ENCODE results near the gene DDIAS. TPM values are rescaled to one million over a fixed set of nuclear protein-coding genes. Genes with fewer than 3 reads are reported as not detected.
A peak's percentile ranks its signal among the peaks of the same experiment; 100 is the strongest.

Gene DDIAS
- total RNA-seq, 4 donors from 2014 or later, result 0.17 to 1.6 (median 0.52) TPM; not detected in 1

- Histone ChIP-seq H3K9me3 (no peaks in the 10 kb centered on the region), H3K4me3 (no peak overlapping the region), H3K27me3 (no peaks in the 10 kb centered on the region), H3K36me3 (no peaks in the 10 kb centered on the region), H3K4me1 (peaks cover 9 to 44% (median 25%) of the 10 kb centered on the region in 4 donors), H3K27ac (replicated peaks in 1 of 4) (no peak overlapping the region)
- TF ChIP-seq POLR2AphosphoS5 (IDR thresholded peaks at IDR 0.05) (no peak), POLR2A (IDR thresholded peaks at IDR 0.05; ENCODE audit: low read depth) (no peak), EP300 (IDR thresholded peaks at IDR 0.05) (no peak), CTCF (IDR thresholded peaks at IDR 0.05) (no peak)
- intact Hi-C loops (cut with DNase I), result no loop called here
- DNase-seq (ENCODE audit: extremely low spot score), result no peak
Observed at GRCh38 chr11:82895437-82896091, 6.0 kb upstream of the DDIAS start.

GRCh38 chr11:82896183-82896582 lies 5.4 kb upstream of the DDIAS start:
- no peak overlapping the region for H3K27ac ChIP-seq (replicated peaks in 1 of 4)
- no peaks in the 10 kb centered on the region for H3K36me3 ChIP-seq
- no peaks in the 10 kb centered on the region for H3K9me3 ChIP-seq
- no peaks in the 10 kb centered on the region for H3K27me3 ChIP-seq
- H3K4me1 ChIP-seq, result peaks cover 9 to 42% (median 27%) of the 10 kb centered on the region in 4 donors
- no peak overlapping the region for H3K4me3 ChIP-seq
- DNase-seq (ENCODE audit: extremely low spot score), result no peak
- no peak for TF ChIP-seq CTCF (IDR thresholded peaks at IDR 0.05)
- TF ChIP-seq POLR2A (IDR thresholded peaks at IDR 0.05; ENCODE audit: low read depth), result no peak
- TF ChIP-seq POLR2AphosphoS5 (IDR thresholded peaks at IDR 0.05), result no peak
- no peak for TF ChIP-seq EP300 (IDR thresholded peaks at IDR 0.05)
- intact Hi-C loops (cut with DNase I), result no loop called here
- 94% methylated on average over 6 of the region's 6 CpGs for WGBS

- 41% methylated on average over 1 of the region's 1 CpG for WGBS
- H3K4me3 ChIP-seq, result peak overlapping the region in 3 of 4 donors; percentile 10 to 83 (median 68)
- H3K27ac ChIP-seq (replicated peaks in 1 of 4), result no peak overlapping the region
Observed at GRCh38 chr11:82898241-82898640, 3.3 kb upstream of the DDIAS start.

GRCh38 chr11:82899186-82899820 lies 2.2 kb upstream of the DDIAS start:
- no peaks in the 10 kb centered on the region for H3K36me3 ChIP-seq
- H3K27me3 ChIP-seq, result no peaks in the 10 kb centered on the region
- peak overlapping the region; percentile 68 to 83 (median 74) for H3K4me3 ChIP-seq
- H3K4me1 ChIP-seq, result peaks cover 9 to 45% (median 34%) of the 10 kb centered on the region in 4 donors
- 38% methylated on average over 3 of the region's 3 CpGs for WGBS
- no peak for DNase-seq (ENCODE audit: extremely low spot score)
- peak overlapping the region; percentile 92 to 96 (median 94) for H3K27ac ChIP-seq (replicated peaks in 1 of 4)
- intact Hi-C loops (cut with DNase I), result no loop called here
- TF ChIP-seq POLR2AphosphoS5 (IDR thresholded peaks at IDR 0.05) (no peak), POLR2A (IDR thresholded peaks at IDR 0.05; ENCODE audit: low read depth) (no peak), CTCF (IDR thresholded peaks at IDR 0.05) (no peak), EP300 (IDR thresholded peaks at IDR 0.05) (no peak)
- no peaks in the 10 kb centered on the region for H3K9me3 ChIP-seq

More at GRCh38 chr11:82898241-82898640, 3.3 kb upstream of the DDIAS start:
- Histone ChIP-seq H3K36me3 (no peaks in the 10 kb centered on the region), H3K9me3 (no peaks in the 10 kb centered on the region), H3K4me1 (peaks cover 9 to 45% (median 34%) of the 10 kb centered on the region in 4 donors), H3K27me3 (no peaks in the 10 kb centered on the region)
- TF ChIP-seq POLR2AphosphoS5 (IDR thresholded peaks at IDR 0.05) (no peak), CTCF (IDR thresholded peaks at IDR 0.05) (no peak)
- intact Hi-C loops (cut with DNase I), result no loop called here
- no peak for DNase-seq (ENCODE audit: extremely low spot score)

Data from esophagus muscularis mucosa (tissue), 4 donors.